Inferior parietal cortex (tissue), 1 donor: ENCODE data around the gene FOXM1.

Source experiments
- DNase-seq: peaks from one replicate; pipeline ENCODE4 v3.0.0-alpha.2; 2016; ENCODE audit errors: extremely low spot score

The FOXM1 gene

GRCh38 chr12:2877047-2877952, at the start of gene FOXM1, which contains the start of gene RHNO1:
TSS of gene FOXM1 (minus strand) at chr12:2877174. CDS start at chr12:2874478, 2,696 bp downstream.
TSS of gene RHNO1 (plus strand) at chr12:2877223. CDS start at chr12:2885367, 8,144 bp downstream.
- peak; percentile 93 for DNase-seq

GRCh38 chr12:2925322-2925995, 48.5 kb upstream of the FOXM1 start:
- DNase-seq = no peak

DNA sequence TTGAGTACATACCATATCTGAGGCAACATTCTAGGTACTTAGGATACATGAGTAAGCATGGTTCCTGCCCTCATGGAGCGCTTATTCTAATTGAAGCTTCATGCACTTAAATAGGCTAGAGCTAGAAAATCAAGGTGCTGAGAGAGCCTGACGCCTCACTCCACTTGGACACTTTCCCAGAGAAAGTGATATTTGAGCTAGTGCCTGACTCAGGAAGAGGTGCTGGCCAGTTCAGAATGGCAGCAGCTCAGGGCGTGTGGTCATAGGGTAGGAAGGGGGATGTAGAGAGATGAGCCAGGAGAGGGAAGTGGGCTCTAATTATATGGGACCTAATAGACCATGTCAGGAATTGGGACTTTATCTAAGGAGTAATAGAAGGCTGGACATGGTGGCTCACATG, 47.0 kb upstream of the FOXM1 start:
- no peak for DNase-seq

GRCh38 chr12:2923057-2923456, 46.1 kb upstream of the FOXM1 start:
- DNase-seq = no peak

GRCh38 chr12:2922329-2922728, 45.4 kb upstream of the FOXM1 start:
- DNase-seq = no peak

DNA sequence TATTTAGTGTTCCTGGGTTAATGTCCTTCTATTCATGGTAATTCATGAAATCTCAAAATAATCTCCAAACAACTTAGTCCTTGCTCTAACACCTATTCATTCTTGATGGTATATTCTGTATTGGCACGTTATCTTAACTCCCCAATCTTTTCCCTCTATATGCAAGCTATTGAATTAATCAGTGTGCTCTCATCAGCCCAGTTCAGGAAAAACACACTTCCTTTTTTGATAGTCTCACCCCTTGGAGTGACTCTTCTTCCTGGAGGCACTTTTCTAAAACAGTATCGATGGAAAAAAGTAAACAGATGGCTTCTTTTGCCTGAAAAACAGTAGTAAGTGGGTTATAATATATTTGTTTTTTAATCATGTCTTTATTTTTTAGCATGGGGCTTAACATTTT, 42.3 kb upstream of the FOXM1 start:
- DNase-seq = no peak

- no peak for DNase-seq
These were observed 35.2 kb upstream of the FOXM1 start for GRCh38 chr12:2912216-2912575.

GRCh38 chr12:2904260-2904659, 27.3 kb upstream of the FOXM1 start:
- no peak for DNase-seq

DNA sequence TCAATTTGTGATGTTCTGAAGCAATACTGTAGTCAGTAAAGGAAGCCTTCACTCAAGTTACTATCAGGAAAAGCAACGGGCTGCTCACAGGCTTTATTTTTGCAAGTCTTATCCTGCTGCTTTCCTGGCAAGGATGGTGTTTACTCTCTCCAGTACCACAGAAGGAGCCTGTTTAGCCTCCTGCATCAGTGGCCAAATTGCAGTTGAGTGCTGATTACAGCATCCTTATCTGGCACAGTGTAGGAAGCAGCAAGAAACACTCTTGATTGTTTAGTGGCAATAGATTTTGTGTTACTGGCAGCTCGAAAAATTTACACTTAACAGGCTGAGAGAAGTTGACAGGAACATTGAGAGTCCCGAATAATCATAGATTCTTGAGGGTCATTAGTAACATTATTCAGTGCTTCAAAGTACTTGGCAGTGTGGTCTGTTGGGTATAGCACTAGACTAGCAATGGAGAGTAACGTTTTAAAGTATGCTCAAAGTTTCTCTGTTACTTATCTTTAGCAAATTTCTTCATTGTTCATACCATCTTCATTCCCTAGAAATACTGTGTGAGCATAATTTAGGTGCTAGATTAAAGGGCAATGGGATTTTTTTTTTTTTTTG, 25.4 kb upstream of the FOXM1 start:
- DNase-seq = peak; percentile 68

GRCh38 chr12:2900642-2901041, 23.7 kb upstream of the FOXM1 start:
- no peak for DNase-seq

DNA sequence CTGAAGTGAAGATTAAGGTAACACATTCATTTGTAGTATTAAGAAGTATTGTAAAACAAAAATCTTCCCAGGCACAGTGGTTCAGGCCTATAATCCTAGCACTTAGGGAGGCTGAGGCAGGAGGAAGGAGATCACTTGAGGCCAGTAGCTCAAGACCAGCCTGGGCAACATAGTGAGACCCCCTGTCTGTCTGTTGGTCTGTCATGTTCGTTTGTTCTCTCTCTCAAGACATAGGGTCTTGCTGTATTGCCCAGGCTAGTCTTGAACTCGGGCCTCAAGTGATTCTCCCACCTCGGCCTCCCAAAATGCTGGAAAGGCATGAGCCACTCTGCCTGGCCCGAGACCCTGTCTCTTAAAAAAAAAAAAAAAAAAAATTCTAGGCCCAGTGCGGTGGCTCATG, 20.4 kb upstream of the FOXM1 start:
- DNase-seq = no peak

- no peak for DNase-seq
These were observed 18.5 kb upstream of the FOXM1 start for GRCh38 chr12:2895511-2895910.

DNA sequence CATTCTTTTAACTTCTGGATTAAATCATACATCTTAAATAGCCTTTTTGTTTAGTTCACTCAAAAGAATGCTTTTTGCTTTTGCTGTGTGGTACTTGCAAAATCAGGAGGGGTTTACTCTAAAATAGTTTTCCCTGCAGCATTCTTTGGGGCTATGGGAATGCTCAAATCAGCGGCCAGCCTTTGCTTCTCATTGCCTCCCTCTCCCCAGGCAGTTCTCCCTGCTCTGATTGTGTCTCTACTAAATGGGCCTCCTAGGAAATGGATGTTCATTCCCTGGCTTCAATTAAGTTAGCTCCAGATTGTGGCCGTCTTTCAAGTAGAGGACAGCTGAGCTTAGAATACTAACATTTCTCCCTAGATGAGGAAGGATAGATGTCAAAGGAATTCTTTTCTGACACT, 18.1 kb upstream of the FOXM1 start:
- no peak for DNase-seq

DNA sequence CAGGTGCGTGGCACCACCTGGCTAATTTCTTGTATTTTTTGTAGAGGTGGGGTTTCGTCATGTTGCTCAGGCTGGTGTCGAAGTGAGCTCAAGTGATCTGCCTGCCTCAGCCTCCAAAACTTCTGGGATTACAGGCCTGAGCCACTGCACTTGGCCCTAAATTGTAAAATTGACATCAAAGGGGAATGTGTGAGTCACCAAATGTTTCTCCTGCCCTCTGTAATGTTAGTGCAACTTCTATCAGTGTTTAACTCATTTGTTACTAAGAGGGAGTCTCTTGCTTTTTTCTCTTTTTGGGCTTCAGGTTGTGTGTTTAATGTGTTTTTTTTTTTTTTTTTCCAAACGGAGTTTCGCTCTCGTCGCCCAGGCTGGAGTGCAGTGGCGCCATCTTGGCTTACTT, 16.0 kb upstream of the FOXM1 start:
- DNase-seq = no peak

DNA sequence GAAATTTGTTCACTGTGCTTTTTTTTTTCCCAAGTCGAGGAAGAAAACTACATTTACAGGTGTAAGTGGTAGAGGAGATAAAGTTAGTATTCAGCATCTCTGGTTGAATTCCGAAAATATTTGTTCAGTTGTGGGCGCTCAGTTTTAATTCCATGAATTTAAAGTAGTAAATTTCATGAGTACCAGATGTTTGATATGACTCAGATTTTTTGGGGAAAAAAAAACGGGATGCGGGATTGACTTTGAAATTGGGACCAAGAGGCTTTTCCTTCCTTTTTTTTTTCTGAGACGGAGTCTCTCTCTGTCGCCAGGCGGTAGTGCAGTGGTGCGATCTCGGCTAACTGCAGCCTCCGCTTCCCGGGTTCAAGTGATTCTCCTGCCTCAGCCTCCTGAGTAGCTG, 15.3 kb upstream of the FOXM1 start:
- DNase-seq = no peak

GRCh38 chr12:2891240-2892053, 14.5 kb upstream of the FOXM1 start:
- DNase-seq = no peak

- peak; percentile 97 for DNase-seq
These were observed 13.6 kb upstream of the FOXM1 start, which contains the start of gene TULP3 for GRCh38 chr12:2890388-2891239. TSS of gene TULP3 (plus strand) at chr12:2890891. CDS start at chr12:2890948, 57 bp downstream.

DNA sequence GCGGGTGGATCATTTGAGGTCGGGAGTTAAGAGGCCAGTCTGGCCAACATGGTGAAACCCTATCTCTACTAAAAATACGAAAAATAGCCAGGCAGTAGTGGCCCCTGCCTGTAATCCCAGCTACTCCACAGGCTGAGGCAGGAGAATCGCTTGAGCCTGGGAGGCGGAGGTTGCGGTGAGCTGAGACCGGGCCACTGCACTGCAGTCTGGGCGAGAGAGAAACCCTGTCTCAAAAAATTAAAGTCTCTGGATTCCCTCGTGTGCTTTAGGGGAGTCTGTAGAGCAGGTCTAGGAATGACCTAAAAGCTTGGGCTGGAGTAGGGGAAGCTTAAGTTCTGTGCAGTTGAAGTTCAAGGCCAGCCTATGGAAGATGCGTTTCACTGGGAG, 13.0 kb upstream of the FOXM1 start:
- no peak for DNase-seq

DNA sequence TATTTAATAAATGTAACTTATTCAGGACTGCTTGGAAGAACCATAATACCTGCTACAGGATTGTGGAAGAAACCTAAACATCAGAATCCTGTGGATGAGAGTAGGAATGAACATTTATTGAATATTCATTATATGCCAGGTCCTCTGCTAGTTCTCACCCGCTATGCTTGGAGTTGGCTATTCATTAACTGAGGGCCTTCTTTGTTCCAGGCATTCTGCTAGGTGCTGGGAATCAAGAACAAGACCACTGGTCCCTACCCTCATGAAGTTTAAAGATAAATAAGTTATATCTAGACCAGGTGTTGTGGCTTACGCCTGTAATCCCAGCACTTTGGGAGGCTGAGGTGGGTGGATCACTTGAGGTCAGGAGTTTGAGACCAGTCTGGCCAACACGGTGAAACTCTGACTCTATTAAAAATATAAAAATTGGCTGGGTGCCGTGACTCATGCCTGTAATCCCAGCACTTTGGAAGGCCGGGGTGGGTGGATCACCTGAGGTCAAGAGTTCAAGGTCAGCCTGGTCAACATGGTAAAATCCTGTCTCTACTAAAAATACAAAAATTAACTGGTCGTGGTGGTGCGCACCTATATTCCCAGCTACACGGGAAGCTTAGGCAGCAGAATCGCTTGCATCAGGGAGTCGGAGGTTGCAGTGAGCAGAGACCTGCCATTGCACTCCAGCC, 9.9 kb upstream of the FOXM1 start:
- no peak for DNase-seq

DNA sequence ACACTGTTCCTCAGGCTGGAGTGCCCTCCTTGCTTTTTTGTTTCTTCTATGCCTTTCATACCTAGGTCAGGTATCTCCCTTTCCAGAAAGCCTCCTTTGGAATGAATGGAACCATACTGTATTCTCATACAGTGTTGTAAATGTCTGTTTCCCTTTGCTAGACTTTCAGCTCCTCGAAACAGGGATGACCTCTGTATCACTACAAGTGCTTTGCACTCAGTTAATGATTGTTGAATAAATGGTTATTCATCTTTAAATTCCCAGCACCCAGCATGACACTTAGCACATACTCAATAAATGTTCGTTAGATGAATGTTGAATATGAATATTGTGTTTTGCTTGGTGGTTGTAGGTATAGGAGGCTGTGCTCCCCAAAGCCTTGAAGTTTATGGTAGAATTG, 7.8 kb upstream of the FOXM1 start:
- DNase-seq = no peak
